ENCODE data around the gene IL20RA. TPM values are rescaled to one million over a fixed set of nuclear protein-coding genes. Genes with fewer than 3 reads are reported as not detected.
"Not testable (repeated sequence)": the region's sequence is repeated elsewhere in the genome, so short reads cannot be mapped to it uniquely, and the experiment has no call there.

IL20RA gene, protein sequence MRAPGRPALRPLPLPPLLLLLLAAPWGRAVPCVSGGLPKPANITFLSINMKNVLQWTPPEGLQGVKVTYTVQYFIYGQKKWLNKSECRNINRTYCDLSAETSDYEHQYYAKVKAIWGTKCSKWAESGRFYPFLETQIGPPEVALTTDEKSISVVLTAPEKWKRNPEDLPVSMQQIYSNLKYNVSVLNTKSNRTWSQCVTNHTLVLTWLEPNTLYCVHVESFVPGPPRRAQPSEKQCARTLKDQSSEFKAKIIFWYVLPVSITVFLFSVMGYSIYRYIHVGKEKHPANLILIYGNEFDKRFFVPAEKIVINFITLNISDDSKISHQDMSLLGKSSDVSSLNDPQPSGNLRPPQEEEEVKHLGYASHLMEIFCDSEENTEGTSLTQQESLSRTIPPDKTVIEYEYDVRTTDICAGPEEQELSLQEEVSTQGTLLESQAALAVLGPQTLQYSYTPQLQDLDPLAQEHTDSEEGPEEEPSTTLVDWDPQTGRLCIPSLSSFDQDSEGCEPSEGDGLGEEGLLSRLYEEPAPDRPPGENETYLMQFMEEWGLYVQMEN
- total RNA-seq (4.4 TPM), polyA plus RNA-seq (2.1 TPM)

DNA sequence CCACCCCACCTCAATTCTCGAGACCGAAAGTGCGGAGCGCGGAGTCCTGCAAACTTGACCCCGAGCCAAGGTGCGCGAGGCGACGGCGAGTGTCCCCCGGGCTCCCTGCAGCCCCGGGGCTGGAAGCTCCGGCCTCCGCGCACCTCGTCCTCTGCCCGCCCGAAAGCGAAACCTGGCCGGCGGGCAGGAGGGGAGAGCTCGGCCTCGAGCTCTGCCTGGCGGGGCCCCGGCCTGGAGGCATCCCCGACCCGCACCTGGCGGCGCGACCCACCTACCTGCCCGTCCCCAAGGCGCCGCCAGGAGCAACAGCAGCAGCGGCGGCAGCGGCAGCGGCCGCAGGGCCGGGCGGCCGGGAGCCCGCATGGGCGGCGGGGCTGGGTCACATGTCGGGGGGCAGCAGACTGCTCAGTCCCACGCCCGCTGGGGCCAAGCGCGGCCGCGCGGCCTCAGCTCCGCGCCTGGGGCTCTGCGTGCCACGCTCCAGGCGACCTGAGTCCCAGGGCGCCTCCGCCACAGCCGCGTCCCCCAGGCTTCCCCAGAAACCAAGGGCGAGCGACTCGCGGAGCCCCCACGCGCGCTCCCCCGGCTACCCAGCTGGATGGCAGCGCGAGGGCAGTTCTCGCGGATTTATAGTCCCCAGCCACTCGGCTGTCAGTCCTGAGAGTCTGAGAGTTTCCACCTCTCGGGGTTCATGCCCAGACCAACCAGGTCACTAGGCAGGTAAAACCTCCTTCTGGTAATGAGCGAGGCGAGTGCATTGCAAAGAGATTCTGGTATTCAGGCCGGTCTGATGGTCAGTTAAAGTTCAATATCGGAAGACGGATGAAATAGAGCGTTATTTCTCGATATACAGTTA lies at the start of gene IL20RA:
Gene IL20RA (minus strand): TSS at position 600 of the 856 bp plus-strand sequence. CDS start 237 bp downstream, at position 363.
- Histone ChIP-seq H3K36me3 (ENCODE audit: insufficient read depth) (no peaks in the 10 kb centered on the region), H3K4me1 (ENCODE audit: insufficient read depth) (peaks cover 2% of the 10 kb centered on the region), H3K27ac (ENCODE audit: low read depth) (peak within 1 kb of the TSS; percentile 32), H3K4me3 (ENCODE audit: low read depth, low read length) (peak within 1 kb of the TSS; percentile 88)
- DNase-seq (ENCODE audit: extremely low spot score) = no peak
- 19% methylated on average over 83 of the region's 83 CpGs for WGBS

DNA sequence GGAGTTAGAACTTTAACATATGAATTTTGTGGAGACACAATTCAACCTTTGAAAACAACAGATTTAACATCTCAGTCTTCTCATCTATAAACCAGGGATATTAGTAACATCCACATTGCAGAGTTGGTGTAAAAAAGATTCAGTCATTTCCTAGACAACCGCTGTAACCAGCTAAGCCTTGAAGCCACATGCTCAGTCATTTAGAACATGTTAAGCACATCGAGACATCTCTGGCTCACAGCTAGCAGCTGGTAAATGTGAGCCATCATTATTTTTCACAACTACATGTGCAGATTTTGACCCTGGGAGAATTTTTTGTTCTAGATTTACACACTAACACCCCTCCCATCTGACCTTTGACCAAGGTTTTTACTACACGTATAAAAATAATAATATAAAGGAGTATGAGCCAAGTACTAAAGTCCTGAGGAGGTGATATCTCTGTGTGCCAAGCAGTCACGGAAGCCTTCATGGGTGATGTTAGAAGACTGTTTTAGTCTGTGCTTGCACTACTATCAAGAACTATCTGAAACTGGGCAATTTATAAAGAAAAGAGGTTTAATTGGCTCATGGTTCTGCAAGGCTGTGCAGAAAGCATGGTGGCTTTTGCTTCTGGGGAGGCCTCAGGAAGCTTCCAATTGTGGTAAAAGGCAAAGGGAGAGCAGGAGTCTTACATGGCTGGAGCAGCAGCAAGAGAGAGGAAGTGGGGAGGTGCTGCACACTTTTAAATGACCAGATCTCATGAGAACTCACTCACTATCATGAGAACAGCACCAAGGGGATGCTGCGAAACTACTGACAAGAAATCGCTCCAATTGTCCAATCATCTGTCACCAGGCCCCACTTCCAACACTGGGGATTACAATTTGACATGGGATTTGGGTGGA lies 48.7 kb upstream of the IL20RA start:
- no peak overlapping the region for H3K27ac ChIP-seq (ENCODE audit: low read depth)
- H3K36me3 ChIP-seq (ENCODE audit: insufficient read depth) = no peaks in the 10 kb centered on the region
- H3K4me1 ChIP-seq (ENCODE audit: insufficient read depth) = no peaks in the 10 kb centered on the region
- 78% methylated on average over 6 of the region's 6 CpGs for WGBS
- DNase-seq (ENCODE audit: extremely low spot score) = no peak
- H3K4me3 ChIP-seq (ENCODE audit: low read depth, low read length) = no peak overlapping the region

DNA sequence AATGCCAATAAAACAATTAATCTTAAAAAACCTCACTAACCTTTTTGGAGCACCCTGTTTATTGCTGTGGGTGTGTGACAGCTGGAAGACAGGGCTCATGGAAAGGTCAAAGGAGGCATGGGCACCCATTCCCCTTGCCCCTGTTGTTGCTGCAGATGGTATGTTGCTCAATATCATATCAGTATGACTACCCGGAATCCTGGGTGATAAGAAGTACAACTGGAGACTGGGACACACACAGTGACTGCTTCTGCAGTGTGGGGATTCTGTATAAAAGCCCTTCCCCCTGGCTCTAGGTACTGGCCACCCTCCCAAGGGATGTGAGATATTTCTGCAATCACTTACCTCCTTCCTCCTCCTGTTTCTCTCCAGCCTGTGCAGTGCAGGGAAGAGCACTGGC lies 47.3 kb upstream of the IL20RA start:
- WGBS = 38% methylated on average over 1 of the region's 1 CpG
- H3K36me3 ChIP-seq (ENCODE audit: insufficient read depth) = no peaks in the 10 kb centered on the region
- H3K4me1 ChIP-seq (ENCODE audit: insufficient read depth) = no peaks in the 10 kb centered on the region
- H3K27ac ChIP-seq (ENCODE audit: low read depth) = no peak overlapping the region
- no peak overlapping the region for H3K4me3 ChIP-seq (ENCODE audit: low read depth, low read length)
- DNase-seq (ENCODE audit: extremely low spot score) = no peak

DNA sequence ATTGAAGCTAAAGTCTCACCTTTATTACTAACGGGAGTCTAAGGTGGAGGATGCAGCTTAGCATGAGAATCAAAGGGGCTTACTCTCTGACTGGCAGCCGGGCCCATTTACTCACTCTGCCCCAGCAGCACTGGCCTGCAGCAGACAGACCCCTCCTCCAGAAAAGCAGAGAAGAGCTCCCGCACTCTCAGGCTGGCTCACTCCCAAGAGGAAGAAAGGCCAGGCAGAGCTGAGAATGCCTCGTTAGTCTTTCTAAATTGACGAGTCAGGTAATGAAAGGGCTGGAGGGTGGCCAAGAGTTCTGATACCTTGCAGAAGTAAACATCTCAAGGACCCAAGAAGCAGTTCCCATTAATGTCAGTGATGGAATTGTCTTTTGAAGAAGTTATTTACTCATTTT lies 44.5 kb upstream of the IL20RA start:
- DNase-seq (ENCODE audit: extremely low spot score) = peak; percentile 18
- Histone ChIP-seq H3K4me1 (ENCODE audit: insufficient read depth) (no peaks in the 10 kb centered on the region), H3K27ac (ENCODE audit: low read depth) (no peak overlapping the region), H3K4me3 (ENCODE audit: low read depth, low read length) (no peak overlapping the region), H3K36me3 (ENCODE audit: insufficient read depth) (no peaks in the 10 kb centered on the region)
- WGBS = 37% methylated on average over 5 of the region's 5 CpGs

DNA sequence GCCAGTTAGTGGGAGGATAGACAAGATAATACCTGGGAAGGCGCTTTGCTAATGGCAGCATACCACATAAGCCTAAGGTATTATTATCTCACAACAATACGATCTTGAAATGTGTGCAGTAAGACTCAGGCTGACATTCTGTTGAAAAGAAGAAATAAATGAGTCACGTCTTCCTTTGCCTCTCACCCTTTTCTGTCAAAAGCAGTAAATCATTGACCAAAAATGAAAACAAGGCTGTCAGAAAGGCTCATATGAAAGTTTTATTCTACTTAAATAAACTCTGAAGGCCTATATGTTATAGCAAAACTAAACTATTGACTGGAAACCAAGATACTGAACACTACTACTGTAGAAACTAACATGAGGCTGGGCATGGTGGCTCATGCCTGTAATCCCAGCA lies 43.1 kb upstream of the IL20RA start:
- Histone ChIP-seq H3K4me1 (ENCODE audit: insufficient read depth) (no peaks in the 10 kb centered on the region), H3K36me3 (ENCODE audit: insufficient read depth) (no peaks in the 10 kb centered on the region), H3K27ac (ENCODE audit: low read depth) (no peak overlapping the region), H3K4me3 (ENCODE audit: low read depth, low read length) (no peak overlapping the region)
- DNase-seq (ENCODE audit: extremely low spot score) = no peak
- WGBS = 65% methylated on average over 3 of the region's 3 CpGs

DNA sequence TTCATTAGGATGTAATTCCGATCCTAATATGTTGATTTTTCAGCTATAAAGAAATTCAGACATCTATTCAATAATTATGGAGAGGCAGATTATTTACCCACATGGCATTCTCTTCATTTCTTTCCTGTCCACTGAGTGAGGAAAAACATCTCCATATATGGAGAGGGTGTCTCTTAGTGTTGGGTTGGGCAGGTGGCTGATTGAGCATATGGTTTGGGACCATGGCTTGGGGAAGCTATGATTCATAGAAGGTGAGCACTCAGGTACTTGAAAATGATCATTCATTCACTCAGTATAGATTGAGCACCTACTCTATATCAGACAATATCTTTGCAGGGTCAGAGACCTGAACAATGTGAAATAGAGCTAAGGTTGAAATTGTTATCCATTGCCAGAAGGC lies 41.3 kb upstream of the IL20RA start:
- DNase-seq (ENCODE audit: extremely low spot score) = no peak
- H3K4me3 ChIP-seq (ENCODE audit: low read depth, low read length) = no peak overlapping the region
- 95% methylated on average over 1 of the region's 1 CpG for WGBS
- no peaks in the 10 kb centered on the region for H3K4me1 ChIP-seq (ENCODE audit: insufficient read depth)
- no peaks in the 10 kb centered on the region for H3K36me3 ChIP-seq (ENCODE audit: insufficient read depth)
- no peak overlapping the region for H3K27ac ChIP-seq (ENCODE audit: low read depth)

DNA sequence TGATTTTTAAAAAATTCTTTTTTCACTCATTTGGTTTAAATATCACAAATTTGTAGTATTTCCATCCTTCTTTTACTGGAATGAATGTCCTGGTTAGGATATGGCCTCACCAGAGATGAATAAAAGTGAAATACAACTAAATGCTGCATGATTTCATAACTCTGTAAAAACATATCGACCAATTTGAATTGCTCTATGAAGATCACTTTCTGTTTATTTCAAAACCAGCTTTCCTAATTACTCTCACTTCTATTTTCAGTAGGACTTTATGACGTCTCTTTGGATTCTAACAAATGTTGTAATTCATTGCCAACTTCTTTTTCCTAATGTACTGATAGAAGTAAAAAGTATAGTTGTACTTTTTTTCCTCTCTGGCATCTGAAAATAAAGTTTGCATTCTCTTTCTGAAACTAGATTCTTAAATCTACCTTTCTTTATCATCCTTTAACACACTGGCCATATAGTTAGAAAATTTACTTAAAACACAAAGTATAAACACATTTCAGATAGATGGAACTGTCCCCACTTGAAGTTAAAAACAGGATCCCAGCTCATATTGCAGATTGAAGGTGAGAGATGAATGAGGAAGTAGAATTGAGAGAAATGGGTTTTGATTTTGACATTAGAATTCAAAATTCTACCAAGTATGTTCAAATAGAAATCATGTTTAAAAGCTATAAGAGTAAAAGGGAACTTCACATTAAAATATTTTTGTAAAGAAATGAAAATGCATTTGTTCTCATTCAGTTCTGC lies 40.3 kb upstream of the IL20RA start:
- H3K36me3 ChIP-seq (ENCODE audit: insufficient read depth) = no peaks in the 10 kb centered on the region
- 60% methylated on average over 2 of the region's 2 CpGs for WGBS
- no peak overlapping the region for H3K27ac ChIP-seq (ENCODE audit: low read depth)
- H3K4me1 ChIP-seq (ENCODE audit: insufficient read depth) = no peaks in the 10 kb centered on the region
- H3K4me3 ChIP-seq (ENCODE audit: low read depth, low read length) = no peak overlapping the region
- DNase-seq (ENCODE audit: extremely low spot score) = no peak

DNA sequence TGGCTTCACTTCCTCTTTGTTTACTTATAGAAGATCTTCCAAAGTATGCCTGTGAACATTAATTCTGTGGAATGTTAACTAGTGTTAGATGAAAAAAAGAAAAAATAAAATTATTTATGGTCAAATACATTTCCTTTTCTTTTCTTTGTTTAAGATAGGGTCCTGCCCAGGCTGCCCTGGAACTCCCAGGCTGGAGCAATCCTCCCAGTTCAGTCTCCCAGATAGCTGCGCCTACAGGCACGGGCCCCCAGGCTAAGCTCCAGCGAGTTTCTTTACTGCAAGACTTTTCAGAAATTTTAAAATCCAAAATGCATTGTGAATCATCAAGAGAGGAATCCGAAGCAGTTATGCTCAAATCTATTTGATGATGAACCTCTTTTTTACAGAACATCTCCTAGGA lies 39.3 kb upstream of the IL20RA start:
- 59% methylated on average over 4 of the region's 4 CpGs for WGBS
- H3K36me3 ChIP-seq (ENCODE audit: insufficient read depth) = no peaks in the 10 kb centered on the region

DNA sequence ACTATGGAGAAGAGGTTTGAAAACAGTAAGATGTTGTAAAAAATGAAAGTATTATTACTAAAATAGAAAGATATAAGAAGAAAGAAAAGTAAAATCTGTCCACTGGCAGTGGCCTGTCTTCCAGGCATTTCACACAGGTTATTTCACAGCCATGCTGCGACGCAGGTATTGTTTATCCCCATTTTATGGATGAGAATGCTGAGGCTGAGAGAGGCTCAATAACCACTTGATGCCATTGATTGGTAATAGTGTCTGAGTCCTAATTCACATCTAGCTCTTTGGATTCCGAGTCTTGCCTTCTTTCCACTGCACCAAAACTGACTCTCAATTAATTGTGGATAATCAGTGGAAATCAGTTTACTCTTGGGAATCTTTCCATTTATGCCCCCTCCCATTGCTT lies 37.2 kb upstream of the IL20RA start:
- WGBS = 86% methylated on average over 3 of the region's 3 CpGs
- no peaks in the 10 kb centered on the region for H3K36me3 ChIP-seq (ENCODE audit: insufficient read depth)

More for the DNA sequence above, 39.3 kb upstream of the IL20RA start:
- Histone ChIP-seq H3K4me1 (ENCODE audit: insufficient read depth) (no peaks in the 10 kb centered on the region), H3K4me3 (ENCODE audit: low read depth, low read length) (no peak overlapping the region), H3K27ac (ENCODE audit: low read depth) (no peak overlapping the region)
- no peak for DNase-seq (ENCODE audit: extremely low spot score)

DNA sequence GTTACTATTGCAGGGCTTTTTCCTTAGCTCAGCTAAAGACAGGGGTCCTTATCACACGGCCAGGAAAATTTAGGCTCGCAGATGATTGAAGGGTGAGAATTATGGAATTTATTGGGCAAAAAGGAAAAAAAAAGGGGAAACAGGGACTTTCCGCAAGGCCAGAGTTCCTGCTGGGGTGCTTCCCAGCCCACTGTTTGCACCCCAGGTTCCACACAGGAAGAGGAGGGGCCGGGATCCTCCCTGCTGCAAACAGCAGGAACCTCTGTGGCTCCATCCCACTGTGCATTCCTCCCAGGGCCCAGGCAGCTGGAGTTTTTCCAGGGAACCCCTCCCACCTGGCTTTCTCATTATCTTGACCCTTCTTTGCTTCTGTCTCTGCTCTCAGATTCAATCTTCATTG lies 35.9 kb upstream of the IL20RA start:
- DNase-seq (ENCODE audit: extremely low spot score) = no peak
- no peaks in the 10 kb centered on the region for H3K4me1 ChIP-seq (ENCODE audit: insufficient read depth)
- 80% methylated on average over 4 of the region's 4 CpGs for WGBS
- H3K27ac ChIP-seq (ENCODE audit: low read depth) = no peak overlapping the region
- H3K36me3 ChIP-seq (ENCODE audit: insufficient read depth) = no peaks in the 10 kb centered on the region
- no peak overlapping the region for H3K4me3 ChIP-seq (ENCODE audit: low read depth, low read length)

More for the DNA sequence above, 37.2 kb upstream of the IL20RA start:
- no peak overlapping the region for H3K27ac ChIP-seq (ENCODE audit: low read depth)
- no peaks in the 10 kb centered on the region for H3K4me1 ChIP-seq (ENCODE audit: insufficient read depth)
- no peak overlapping the region for H3K4me3 ChIP-seq (ENCODE audit: low read depth, low read length)
- DNase-seq (ENCODE audit: extremely low spot score) = no peak

DNA sequence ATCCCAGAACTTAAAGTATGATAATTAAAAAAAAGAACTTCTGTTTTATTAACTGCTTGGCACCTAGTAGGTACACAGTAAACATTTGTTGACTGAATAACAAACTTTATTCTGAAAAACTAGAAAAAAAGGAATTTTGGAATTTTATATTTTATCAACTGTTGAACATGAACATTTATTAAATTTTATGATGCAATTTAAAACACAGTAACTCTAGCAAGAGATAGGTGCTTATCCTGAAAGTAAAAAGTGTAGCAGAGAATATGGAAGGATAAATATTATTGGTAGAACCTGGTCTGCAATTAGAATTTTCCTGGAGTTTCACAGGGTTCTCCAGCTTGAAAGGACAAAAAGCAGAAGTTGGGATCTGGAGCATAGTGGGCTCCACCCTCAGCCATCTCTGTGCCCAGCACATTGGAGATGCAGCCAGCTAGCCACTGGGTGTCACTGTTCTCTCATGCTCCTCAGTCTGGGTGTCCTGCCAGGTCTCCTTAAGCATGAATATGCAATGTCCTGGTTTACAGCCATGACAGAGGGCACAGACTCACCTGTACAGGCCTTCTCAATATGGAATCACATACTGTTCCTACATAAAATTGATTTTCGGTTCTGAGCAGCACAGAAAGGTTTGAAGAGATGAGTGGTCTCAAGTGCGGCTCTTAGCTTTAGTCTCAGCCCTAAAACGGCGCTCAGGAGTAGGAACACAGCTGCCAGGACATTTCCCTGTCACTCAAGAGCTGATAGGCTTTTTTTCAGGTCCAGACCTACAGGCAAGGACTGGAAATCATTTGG lies 31.7 kb upstream of the IL20RA start:
- no peaks in the 10 kb centered on the region for H3K36me3 ChIP-seq (ENCODE audit: insufficient read depth)
- no peaks in the 10 kb centered on the region for H3K4me1 ChIP-seq (ENCODE audit: insufficient read depth)
- no peak overlapping the region for H3K27ac ChIP-seq (ENCODE audit: low read depth)
- 66% methylated on average over 4 of the region's 4 CpGs for WGBS
- peak; percentile 26 for DNase-seq (ENCODE audit: extremely low spot score)
- no peak overlapping the region for H3K4me3 ChIP-seq (ENCODE audit: low read depth, low read length)

DNA sequence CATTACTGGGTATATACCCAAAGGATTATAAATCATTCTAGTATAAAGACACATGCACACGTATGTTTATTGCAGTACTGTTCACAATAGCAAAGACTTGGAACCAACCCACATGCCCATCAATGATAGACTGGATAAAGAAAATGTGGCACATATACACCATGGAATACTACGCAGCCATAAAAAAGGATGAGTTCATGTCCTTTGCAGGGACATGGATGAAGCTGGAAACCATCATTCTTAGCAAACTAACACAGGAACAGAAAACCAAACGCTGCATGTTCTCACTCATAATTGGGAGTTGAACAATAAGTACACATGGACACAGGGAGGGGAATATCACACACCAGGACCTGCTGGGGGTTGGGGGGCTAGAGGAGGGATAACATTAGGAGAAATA lies 31.0 kb upstream of the IL20RA start:
- not testable (repeated sequence) for H3K4me3 ChIP-seq (ENCODE audit: low read depth, low read length); H3K27ac ChIP-seq (ENCODE audit: low read depth); H3K4me1 ChIP-seq (ENCODE audit: insufficient read depth); H3K36me3 ChIP-seq (ENCODE audit: insufficient read depth); DNase-seq (ENCODE audit: extremely low spot score)
- WGBS = 90% methylated on average over 3 of the region's 3 CpGs

Data from urinary bladder (tissue), 4 donors.